H1 (cell line): ENCODE results near the gene CHRNA4. TPM values are rescaled to one million over a fixed set of nuclear protein-coding genes. Genes with fewer than 3 reads are reported as not detected.

Experiments
- CBX8 ChIP-seq: fragments of 300-800, 300-1000 bp; sonication (generic); IDR thresholded peaks from 2 replicates; pipeline ENCODE4 v1.7.1; 2016; ENCODE audit warnings: low read depth, low read length, borderline replicate concordance
- PHF8 ChIP-seq: fragments of 200-600 bp; sonication (generic); conservative IDR thresholded peaks from 2 replicates; pipeline ENCODE4 v1.7.1; 2012; ENCODE audit warnings: low read depth, mild to moderate bottlenecking, inconsistent platforms, low read length, moderate library complexity
- SIN3A ChIP-seq, 2 experiments: IDR thresholded peaks in 1 of 2; conservative IDR thresholded peaks in 1 of 2; 2 replicates each; pipeline ENCODE4 v1.6.1; 2011 to 2012; ENCODE audit warnings: low read length in 2 of 2, improper control_type of control experiment in 1 of 2, low read depth in 1 of 2, mild to moderate bottlenecking in 1 of 2
- polyA plus RNA-seq, 7 experiments: library from polyadenylated mRNA; depleted of rRNA in 3 of 7; stranded (reverse) in 5 of 7; unstranded in 2 of 7; fragments of >200 nt in 5 of 7; fragments of 200-250 nt in 2 of 7; gene quantifications; 1 replicate in 5 of 7; 2 replicates in 1 of 7; 4 replicates in 1 of 7; pipeline versions ENCODE4 v1.2.1 to v1.2.3, GENCODE V29; 2011 to 2013; ENCODE audit warnings: missing spikeins in 2 of 7, mixed read lengths in 2 of 7
- total RNA-seq: library from RNA; stranded (reverse); fragmentation: NEBNext Ultra II Directional; extraction: Animal tissue kit (Norgen Biotek cat#: 25700); gene quantifications from 2 replicates; pipeline ENCODE4 v1.2.1, GENCODE V29; 2021

Gene CHRNA4
- total and polyA plus RNA-seq, 2 of the 8 experiments (the other 6 are each of a cell fraction or from before 2014, with no cell fraction given), result 4.3 to 5.7 TPM

DNA sequence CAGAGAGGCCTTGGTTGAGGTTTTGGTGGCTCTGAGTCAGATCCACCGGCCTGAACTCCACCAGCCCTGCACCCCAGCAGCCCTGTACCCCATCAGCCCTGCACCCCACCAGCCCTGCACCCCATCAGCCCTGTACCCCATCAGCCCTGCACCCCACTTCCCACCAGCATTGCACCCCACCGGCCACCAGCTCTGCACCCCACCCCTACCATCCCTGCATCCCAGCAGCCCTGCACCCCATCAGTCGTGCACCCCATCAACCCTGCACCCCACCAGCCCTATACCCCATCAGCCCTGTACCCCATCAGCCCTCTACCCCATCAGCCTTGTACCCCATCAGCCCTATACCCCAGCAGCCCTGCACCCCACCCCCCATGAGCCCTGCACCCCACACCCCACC is 14.3 kb upstream of the CHRNA4 start (continued):
- no peak for TF ChIP-seq PHF8
- TF ChIP-seq CBX8, result no peak
- TF ChIP-seq SIN3A (conservative IDR thresholded peaks at IDR 0.05 in 1 of 2, IDR thresholded peaks at IDR 0.05 in 1 of 2; ENCODE audit: low read depth in 1 of 2, low read length in 2 of 2), result no peak
